HCT116 (cell line): ENCODE measurements around the gene CLASP1. TPM values are rescaled to one million over a fixed set of nuclear protein-coding genes. Genes with fewer than 3 reads are reported as not detected.

Experiments used
- ATAC-seq: fragments of 200-7000 bp; cut with Tn5 transposase; 2 replicates; pipeline ENCODE4 v1.9.1; 2020; ENCODE audit warnings: mild to moderate bottlenecking, moderate library complexity
- BruUV-seq: library from RNA; stranded (reverse); fragments of 400-500 nt; replicated peaks from 2 replicates; lab custom pipeline; 2021; lab: Mats Ljungman, UMichigan
- CTCF ChIA-PET: fragments of 300-600 bp; sonication (Branson Sonifier 250); formaldehyde crosslinking; loops from one replicate; lab custom pipeline; 2021; ENCODE audit warnings: antibody characterized with exemption; lab: Charles Lee
- POLR2A ChIA-PET: fragments of 300-600, 350-600 bp; sonication (Branson Sonifier 250); formaldehyde crosslinking; loops from one replicate; lab custom pipeline; 2021; ENCODE audit warnings: antibody characterized with exemption; lab: Charles Lee
- RAD21 ChIA-PET, 2 experiments: fragments of 300-600 bp; sonication (Branson Sonifier 250); formaldehyde crosslinking; loops; one replicate each; lab custom pipeline; 2023; ENCODE audit warnings: low total read pairs in 2 of 2; ENCODE audit not compliant: uncharacterized antibody in 2 of 2, unreplicated experiment in 2 of 2, low non-redundant PET in 1 of 2; lab: Charles Lee
- DNase-seq: peaks from one replicate; pipeline ENCODE4 v3.0.0-alpha.2; 2010; ENCODE audit warnings: low read depth, low spot score
- H2AFZ ChIP-seq: fragments of 200-600 bp; shearing (Covaris generic), sonication (generic); 2 replicates; pipeline ENCODE4 v1.6.1; 2017; ENCODE audit warnings: low read depth, mixed run types, mixed read lengths, antibody characterized with exemption, low read length; ENCODE audit not compliant: poor library complexity, severe bottlenecking
- H3K27ac ChIP-seq: 2 replicates; pipeline ENCODE4 v1.5.1; 2012; ENCODE audit warnings: low read depth, low read length
- H3K27me3 ChIP-seq: fragments of 200-600 bp; sonication (generic); 2 replicates; pipeline ENCODE4 v1.6.1; 2016; ENCODE audit warnings: mixed run types, low read length, mixed read lengths; ENCODE audit not compliant: insufficient read depth
- H3K36me3 ChIP-seq, 2 experiments: fragments of 200-500 bp in 1 of 2; fragments of 200-600 bp in 1 of 2; sonication (Bioruptor generic) in 1 of 2; sonication (generic) in 1 of 2; 2 replicates each; pipeline versions ENCODE4 v1.5.1 to v1.6.1; 2014 to 2016; ENCODE audit warnings: low read length in 2 of 2, inconsistent platforms in 1 of 2, mixed read lengths in 1 of 2, mixed run types in 1 of 2; ENCODE audit not compliant: insufficient read depth in 2 of 2, control insufficient read depth in 1 of 2
- H3K4me1 ChIP-seq, 2 experiments: fragments of 200-600 bp in 1 of 2; sonication (generic) in 1 of 2; 2 replicates each; pipeline versions ENCODE4 v1.5.1 to v1.6.1; 2012 to 2017; ENCODE audit warnings: low read length in 2 of 2, inconsistent platforms in 1 of 2, mild to moderate bottlenecking in 1 of 2, mixed read lengths in 1 of 2, mixed run types in 1 of 2, moderate library complexity in 1 of 2; ENCODE audit not compliant: insufficient read depth in 2 of 2, control insufficient read depth in 1 of 2
- H3K4me2 ChIP-seq: fragments of 200-600 bp; sonication (generic); 2 replicates; pipeline ENCODE4 v1.6.1; 2017; ENCODE audit warnings: mixed run types, low read length, mixed read lengths
- H3K4me3 ChIP-seq, 2 experiments: fragments of 200-600 bp in 1 of 2; sonication (generic) in 1 of 2; replicated peaks in 1 of 2; 2 replicates each; pipeline ENCODE4 v1.5.1; 2011 to 2016; ENCODE audit warnings: low read length in 2 of 2, control low read depth in 1 of 2, low read depth in 1 of 2, mild to moderate bottlenecking in 1 of 2, mixed read lengths in 1 of 2, mixed run types in 1 of 2
- H3K79me2 ChIP-seq: fragments of 200-600 bp; sonication (generic); 2 replicates; pipeline ENCODE4 v1.6.1; 2017; ENCODE audit warnings: mild to moderate bottlenecking, mixed run types, low read length, moderate library complexity, mixed read lengths; ENCODE audit not compliant: insufficient read depth
- H3K9ac ChIP-seq: fragments of 200-600 bp; sonication (generic); 2 replicates; pipeline ENCODE4 v1.6.1; 2016; ENCODE audit warnings: low read length, mixed read lengths
- H3K9me2 ChIP-seq: fragments of 200-600 bp; sonication (generic), shearing (Covaris generic); 2 replicates; pipeline ENCODE4 v1.6.1; 2017; ENCODE audit warnings: mixed run types, mild to moderate bottlenecking, moderate library complexity; ENCODE audit not compliant: insufficient read depth
- H3K9me3 ChIP-seq, 2 experiments: fragments of 200-500 bp in 1 of 2; fragments of 200-600 bp in 1 of 2; sonication (Bioruptor generic) in 1 of 2; sonication (generic) in 1 of 2; 2 replicates each; pipeline ENCODE4 v1.6.1; 2014 to 2017; ENCODE audit warnings: low read length in 2 of 2, mixed read lengths in 2 of 2, inconsistent platforms in 1 of 2, low read depth in 1 of 2, mild to moderate bottlenecking in 1 of 2, mixed run types in 1 of 2, moderate library complexity in 1 of 2; ENCODE audit not compliant: control insufficient read depth in 1 of 2, insufficient read depth in 1 of 2
- H4K20me1 ChIP-seq: fragments of 200-600 bp; sonication (generic), shearing (Covaris generic); 2 replicates; pipeline ENCODE4 v1.6.1; 2017; ENCODE audit warnings: mixed run types, mild to moderate bottlenecking, moderate library complexity; ENCODE audit not compliant: insufficient read depth
- CBX3 ChIP-seq: IDR thresholded peaks from 2 replicates; pipeline ENCODE4 v1.6.1; 2012; ENCODE audit warnings: low read depth
- EZH2phosphoT487 ChIP-seq: fragments of 200-600 bp; IDR thresholded peaks from 2 replicates; pipeline ENCODE4 v1.6.1; 2018; ENCODE audit warnings: antibody characterized with exemption, borderline replicate concordance
- FOSL1 ChIP-seq: IDR thresholded peaks from 2 replicates; pipeline ENCODE4 v1.6.1; 2012; ENCODE audit warnings: low read depth
- JUND ChIP-seq: IDR thresholded peaks from 2 replicates; pipeline ENCODE4 v1.6.1; 2012
- RAD21 ChIP-seq: IDR thresholded peaks from 2 replicates; pipeline ENCODE4 v1.6.1; 2012; ENCODE audit warnings: low read depth, mild to moderate bottlenecking
- SP1 ChIP-seq: IDR thresholded peaks from 2 replicates; pipeline ENCODE4 v1.6.1; 2012; ENCODE audit warnings: low read depth
- TCF7L2 ChIP-seq: IDR thresholded peaks from 2 replicates; pipeline ENCODE4 v1.7.0; 2011; ENCODE audit warnings: borderline replicate concordance, inconsistent platforms; ENCODE audit not compliant: insufficient read depth, insufficient read length; ENCODE audit errors: extremely low read depth
- ZFX ChIP-seq: fragments of 450-650 bp; IDR thresholded peaks from 2 replicates; pipeline ENCODE4 v1.6.1; 2017
- intact Hi-C: fragments of 100-400 bp; cut with micrococcal nuclease; formaldehyde crosslinking; loops from 2 replicates; pipeline ENCODE4 v1.10.0; 2022
- total RNA-seq: library from RNA; stranded (reverse); gene quantifications from one replicate; pipeline ENCODE4 v1.2.1, GENCODE V29; 2021; ENCODE audit not compliant: unreplicated experiment
- TF ChIP-seq, protein P1 (sequence below): IDR thresholded peaks from 2 replicates; pipeline ENCODE4 v1.6.1; 2012; ENCODE audit warnings: low read depth
- TF ChIP-seq, protein P2 (sequence below): IDR thresholded peaks from 2 replicates; pipeline ENCODE4 v1.6.1; 2012
- TF ChIP-seq, protein P3 (sequence below), 3 experiments: fragments of 200-600 bp in 1 of 3; sonication (generic) in 1 of 3; IDR thresholded peaks in 2 of 3; conservative IDR thresholded peaks in 1 of 3; 2 replicates each; pipeline ENCODE4 v1.5.1; 2012 to 2017; ENCODE audit warnings: low read depth in 2 of 3, low read length in 2 of 3, antibody characterized with exemption in 1 of 3, borderline replicate concordance in 1 of 3, control low read depth in 1 of 3, mild to moderate bottlenecking in 1 of 3, mixed read lengths in 1 of 3, mixed run types in 1 of 3, moderate library complexity in 1 of 3; ENCODE audit not compliant: insufficient read depth in 1 of 3

CLASP1 gene
- total RNA-seq, 1 experiment from 2014 or later, result 41.9 TPM

DNA sequence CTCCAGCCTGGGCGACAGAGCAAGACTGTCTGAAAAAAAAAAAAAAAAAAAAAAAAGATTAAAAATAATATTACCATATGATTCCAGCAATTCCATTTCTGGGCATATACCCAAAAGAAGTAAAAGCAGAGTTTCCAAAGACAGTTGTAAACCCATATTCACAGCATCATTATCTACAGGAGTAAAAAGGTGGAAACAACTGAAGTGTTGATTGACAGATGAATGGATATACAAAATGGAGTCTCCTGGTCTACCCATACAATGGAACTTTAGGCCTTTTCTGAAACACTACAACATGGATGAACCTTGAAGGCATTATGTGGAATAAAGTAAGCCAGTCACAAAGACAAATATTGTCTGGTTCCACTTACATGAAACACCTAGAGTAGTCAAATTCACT lies 112.9 kb downstream of the CLASP1 start (continued):
- TF ChIP-seq, protein P1, sequence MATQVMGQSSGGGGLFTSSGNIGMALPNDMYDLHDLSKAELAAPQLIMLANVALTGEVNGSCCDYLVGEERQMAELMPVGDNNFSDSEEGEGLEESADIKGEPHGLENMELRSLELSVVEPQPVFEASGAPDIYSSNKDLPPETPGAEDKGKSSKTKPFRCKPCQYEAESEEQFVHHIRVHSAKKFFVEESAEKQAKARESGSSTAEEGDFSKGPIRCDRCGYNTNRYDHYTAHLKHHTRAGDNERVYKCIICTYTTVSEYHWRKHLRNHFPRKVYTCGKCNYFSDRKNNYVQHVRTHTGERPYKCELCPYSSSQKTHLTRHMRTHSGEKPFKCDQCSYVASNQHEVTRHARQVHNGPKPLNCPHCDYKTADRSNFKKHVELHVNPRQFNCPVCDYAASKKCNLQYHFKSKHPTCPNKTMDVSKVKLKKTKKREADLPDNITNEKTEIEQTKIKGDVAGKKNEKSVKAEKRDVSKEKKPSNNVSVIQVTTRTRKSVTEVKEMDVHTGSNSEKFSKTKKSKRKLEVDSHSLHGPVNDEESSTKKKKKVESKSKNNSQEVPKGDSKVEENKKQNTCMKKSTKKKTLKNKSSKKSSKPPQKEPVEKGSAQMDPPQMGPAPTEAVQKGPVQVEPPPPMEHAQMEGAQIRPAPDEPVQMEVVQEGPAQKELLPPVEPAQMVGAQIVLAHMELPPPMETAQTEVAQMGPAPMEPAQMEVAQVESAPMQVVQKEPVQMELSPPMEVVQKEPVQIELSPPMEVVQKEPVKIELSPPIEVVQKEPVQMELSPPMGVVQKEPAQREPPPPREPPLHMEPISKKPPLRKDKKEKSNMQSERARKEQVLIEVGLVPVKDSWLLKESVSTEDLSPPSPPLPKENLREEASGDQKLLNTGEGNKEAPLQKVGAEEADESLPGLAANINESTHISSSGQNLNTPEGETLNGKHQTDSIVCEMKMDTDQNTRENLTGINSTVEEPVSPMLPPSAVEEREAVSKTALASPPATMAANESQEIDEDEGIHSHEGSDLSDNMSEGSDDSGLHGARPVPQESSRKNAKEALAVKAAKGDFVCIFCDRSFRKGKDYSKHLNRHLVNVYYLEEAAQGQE, result no peak

DNA sequence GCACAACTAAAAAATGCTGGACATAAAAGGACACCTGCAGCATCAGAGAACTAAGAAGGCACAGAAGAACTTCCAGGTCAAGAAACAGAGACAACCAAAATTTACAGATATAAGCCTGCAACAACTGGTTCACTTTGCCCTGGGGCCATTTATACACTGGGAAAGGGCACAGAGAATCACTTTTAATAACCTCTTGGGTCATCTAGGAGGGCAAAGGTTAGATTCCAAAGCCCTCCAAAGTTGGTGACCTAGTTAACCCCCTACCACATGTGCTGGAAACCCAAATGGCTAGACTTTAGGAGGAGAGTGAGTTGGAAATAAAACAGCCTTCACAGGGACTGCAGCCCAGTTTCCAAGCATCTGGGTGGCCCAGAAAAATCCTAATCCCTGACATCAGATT lies 115.3 kb downstream of the CLASP1 start:
- BruUV-seq, result no TSS peak
- POLR2A ChIA-PET, result no interaction called here

More for the DNA sequence above, 115.3 kb downstream of the CLASP1 start:
- TF ChIP-seq TCF7L2 (no peak), FOSL1 (no peak), CBX3 (no peak), JUND (no peak), RAD21 (no peak), ZFX (no peak), EZH2phosphoT487 (no peak), SP1 (no peak)
- TF ChIP-seq, protein P2, sequence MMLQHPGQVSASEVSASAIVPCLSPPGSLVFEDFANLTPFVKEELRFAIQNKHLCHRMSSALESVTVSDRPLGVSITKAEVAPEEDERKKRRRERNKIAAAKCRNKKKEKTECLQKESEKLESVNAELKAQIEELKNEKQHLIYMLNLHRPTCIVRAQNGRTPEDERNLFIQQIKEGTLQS, result no peak
- TF ChIP-seq, protein P3, sequence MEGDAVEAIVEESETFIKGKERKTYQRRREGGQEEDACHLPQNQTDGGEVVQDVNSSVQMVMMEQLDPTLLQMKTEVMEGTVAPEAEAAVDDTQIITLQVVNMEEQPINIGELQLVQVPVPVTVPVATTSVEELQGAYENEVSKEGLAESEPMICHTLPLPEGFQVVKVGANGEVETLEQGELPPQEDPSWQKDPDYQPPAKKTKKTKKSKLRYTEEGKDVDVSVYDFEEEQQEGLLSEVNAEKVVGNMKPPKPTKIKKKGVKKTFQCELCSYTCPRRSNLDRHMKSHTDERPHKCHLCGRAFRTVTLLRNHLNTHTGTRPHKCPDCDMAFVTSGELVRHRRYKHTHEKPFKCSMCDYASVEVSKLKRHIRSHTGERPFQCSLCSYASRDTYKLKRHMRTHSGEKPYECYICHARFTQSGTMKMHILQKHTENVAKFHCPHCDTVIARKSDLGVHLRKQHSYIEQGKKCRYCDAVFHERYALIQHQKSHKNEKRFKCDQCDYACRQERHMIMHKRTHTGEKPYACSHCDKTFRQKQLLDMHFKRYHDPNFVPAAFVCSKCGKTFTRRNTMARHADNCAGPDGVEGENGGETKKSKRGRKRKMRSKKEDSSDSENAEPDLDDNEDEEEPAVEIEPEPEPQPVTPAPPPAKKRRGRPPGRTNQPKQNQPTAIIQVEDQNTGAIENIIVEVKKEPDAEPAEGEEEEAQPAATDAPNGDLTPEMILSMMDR (IDR thresholded peaks at IDR 0.05 in 2 of 3, conservative IDR thresholded peaks at IDR 0.05 in 1 of 3; ENCODE audit: borderline replicate concordance in 1 of 3, insufficient read depth in 1 of 3, low read depth in 2 of 3, low read length in 2 of 3), result no peak
- Histone ChIP-seq H3K27me3 (no peaks in the 10 kb centered on the region), H3K4me1 (peaks cover 15 to 30% of the 10 kb centered on the region in 2 experiments), H3K79me2 (peaks cover 9% of the 10 kb centered on the region), H3K27ac (no peak overlapping the region), H4K20me1 (no peaks in the 10 kb centered on the region), H3K9ac (no peak overlapping the region), H3K36me3 (no peaks in the 10 kb centered on the region), H3K4me2 (no peak overlapping the region), H3K4me3 (no peak overlapping the region), H3K9me3 (no peaks in the 10 kb centered on the region), H3K9me2 (no peaks in the 10 kb centered on the region), H2AFZ (no peak overlapping the region)
- ChIA-PET RAD21 (no interaction called here), CTCF (no interaction called here)
- intact Hi-C loops, result loop anchor here (5.0 kb wide), 1 partner anchor 452 kb away; no protein-coding TSS in a partner anchor
- ATAC-seq, result no peak
- DNase-seq, result no peak
